Right forelimb (tissue), 1 donor: ENCODE data around the gene RASD1.

ENCODE experiments used
- DNase-seq: peaks from one replicate; pipeline ENCODE4 v3.0.0-alpha.2; 2018

Gene RASD1

DNA sequence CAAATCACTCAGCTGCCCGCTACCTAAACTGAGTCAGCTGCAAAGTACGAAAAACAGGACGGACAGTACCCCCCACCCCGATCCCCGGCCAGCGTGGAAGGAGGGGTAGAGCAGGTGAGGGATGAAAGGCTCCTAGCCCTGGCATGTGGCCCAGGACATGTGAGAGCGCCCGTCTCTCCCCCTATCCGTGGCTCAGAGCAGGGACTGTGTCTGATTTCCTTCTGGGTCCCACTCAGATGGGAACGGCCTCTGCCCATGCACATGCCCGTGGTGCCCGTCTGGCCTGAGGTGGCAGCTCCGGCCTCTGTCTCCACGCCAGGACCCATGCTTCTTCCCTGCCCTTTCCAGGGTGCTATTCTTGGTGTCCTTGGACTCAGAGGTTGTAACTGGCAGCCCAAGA lies 30.2 kb upstream of the RASD1 start:
- DNase-seq: no peak

DNA sequence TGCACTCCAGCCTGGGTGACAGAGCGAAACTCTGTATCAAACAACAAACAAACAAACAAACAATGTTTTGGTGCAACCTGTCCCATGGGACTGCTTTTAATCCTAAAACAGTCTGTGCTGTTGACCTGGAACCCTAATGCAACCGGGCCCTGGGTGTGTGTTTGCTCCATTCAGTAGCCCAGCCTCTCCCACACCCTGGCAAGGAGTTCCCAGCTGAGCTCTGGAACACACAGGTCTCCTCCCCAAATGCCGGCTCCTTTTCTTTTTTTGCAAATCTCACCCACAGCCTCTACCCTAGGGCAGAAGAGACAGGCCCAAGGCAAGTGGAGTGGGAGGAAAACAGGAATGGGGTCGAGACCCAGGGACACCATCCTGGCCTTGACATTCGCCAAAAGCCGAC lies 29.8 kb upstream of the RASD1 start:
- no peak for DNase-seq

DNA sequence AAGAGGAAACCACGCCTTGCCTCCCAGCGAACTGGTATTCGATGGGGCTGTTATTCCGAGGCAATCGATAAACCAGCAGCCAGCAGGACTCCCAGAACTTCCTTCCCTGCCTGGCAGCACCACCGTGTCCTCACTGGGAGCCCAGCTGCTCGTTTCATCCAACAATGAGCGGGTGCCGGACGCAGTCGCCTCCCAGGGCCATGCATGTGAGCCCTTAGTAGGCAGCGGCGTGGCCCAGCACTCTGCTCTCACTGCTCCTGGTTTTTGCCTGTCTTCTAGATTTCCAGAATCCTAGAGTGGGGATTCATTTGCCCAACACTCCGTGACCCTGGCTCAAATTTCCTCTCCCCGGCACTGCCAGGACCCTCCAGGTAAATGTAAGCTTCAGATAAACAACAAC lies 29.1 kb upstream of the RASD1 start:
- DNase-seq: no peak

DNA sequence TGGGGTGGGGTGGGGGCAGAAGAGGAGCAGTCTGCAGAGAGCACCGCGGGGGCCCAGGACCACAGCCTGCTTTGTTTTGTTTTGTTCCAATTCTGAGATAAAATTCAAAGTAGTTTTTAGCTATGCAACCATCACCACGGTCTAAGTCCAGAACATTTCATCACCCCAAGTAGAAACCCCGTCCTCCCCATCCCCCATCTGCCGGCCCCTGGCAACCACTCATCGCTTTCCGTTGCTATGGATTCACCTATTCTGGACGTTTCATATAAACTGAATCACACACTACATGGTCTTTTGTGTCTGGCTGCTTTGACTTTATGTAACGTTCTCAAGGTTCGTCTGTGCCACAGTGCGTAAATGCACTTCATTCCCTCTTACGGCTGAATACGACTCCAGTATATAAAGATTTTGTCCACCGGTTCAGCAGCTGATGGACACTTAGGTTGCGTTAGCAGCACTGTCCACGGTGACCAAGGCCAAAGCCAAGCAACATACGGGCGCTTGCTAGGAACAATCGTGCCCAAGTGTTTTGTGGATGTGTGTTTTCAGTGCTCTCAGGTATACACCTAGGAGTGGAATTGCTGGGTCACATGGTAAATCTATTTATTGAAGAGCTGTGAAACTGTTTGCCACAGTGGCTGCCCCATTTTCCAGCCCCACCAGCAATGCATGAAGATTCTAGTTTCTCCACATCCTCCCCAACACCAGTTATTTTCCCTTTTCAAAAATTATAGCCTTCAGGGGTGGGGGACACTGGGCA lies 27.7 kb upstream of the RASD1 start:
- no peak for DNase-seq

DNA sequence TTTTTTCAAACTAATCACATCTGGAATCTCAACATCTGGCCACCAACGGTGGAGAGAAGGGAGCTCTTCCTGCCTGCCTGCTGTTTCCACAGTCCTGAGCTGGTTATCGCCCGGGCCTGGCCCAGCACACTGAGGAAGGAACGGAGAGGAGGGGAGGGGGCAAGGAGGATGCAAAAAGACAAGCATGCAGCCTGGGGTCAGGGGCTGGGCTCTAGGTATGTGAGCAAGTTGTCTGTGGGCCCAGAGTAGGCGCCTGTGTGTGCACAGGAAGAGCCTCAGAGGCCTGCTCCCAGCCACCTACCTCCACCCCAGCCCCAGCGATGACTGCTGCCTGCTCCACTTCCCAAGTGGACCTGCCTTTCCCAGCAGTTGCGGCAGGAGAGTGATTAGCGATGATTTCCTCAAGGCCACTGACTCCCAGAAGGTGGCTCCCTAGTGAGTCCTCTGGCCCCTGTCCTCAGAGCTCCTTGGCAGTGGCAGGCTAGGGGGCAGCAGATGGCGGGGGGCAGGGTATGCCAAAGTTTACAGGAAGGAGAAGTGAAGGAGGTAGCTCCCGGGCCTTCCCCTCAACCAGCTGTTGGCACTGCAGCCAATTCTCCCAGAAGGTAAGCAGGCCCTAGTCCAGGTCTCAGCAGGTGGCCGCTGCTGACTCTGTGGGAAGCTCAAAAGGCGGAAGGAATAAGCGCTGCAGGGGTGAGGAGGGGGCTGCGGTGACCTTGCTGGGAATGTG lies 27.0 kb upstream of the RASD1 start:
- no peak for DNase-seq

DNA sequence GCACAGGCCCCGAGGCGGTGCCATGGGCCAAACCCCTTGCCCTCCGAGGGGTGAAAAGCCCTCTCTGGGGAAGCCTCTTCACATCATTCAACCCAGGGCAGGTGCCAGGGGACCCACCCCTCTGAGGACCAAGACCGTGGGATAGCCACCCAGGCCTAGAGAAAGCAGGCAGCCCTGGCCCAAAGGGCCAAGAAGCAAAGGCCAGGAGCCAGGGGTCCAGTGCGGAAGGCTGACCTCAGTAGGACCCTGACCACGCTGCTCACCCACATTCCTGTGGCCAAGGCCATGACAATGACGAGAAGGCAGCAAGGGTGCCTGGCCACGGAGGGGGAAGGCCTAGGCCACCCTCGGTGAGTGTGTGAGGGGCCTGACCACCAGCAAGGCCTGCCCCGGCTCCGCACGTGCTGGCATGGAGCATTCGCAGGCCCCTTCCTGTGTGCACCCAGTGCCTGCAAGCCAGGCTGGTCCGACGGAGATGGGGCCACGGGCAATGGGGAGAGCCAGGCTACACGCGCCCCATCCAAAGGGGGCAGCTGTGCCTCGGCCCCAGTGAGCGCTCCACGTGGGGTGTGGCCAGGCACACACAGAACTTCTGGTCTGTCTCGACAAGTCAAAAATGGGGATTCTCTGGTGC lies 24.5 kb upstream of the RASD1 start:
- DNase-seq: no peak

DNA sequence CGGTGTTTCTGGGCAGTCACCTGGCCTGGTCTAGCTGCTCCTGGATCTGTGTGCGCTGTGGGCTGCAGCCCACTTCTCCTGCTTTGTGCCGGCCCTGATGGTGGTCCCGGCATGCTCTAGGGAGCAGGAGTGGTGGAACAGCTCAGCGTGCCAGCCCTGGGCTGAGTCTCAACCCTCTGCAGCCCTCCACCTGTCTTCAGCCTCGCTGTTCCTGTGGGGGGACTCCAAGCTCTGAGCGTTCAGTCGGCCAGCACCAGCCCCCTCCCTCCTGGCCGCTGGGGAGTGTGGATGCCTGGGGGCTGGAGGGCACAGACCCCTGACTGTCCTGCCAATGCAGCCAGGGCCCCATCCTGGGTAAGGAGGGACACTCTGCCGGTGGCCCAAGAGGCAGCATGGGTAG lies 23.7 kb upstream of the RASD1 start:
- DNase-seq: no peak

DNA sequence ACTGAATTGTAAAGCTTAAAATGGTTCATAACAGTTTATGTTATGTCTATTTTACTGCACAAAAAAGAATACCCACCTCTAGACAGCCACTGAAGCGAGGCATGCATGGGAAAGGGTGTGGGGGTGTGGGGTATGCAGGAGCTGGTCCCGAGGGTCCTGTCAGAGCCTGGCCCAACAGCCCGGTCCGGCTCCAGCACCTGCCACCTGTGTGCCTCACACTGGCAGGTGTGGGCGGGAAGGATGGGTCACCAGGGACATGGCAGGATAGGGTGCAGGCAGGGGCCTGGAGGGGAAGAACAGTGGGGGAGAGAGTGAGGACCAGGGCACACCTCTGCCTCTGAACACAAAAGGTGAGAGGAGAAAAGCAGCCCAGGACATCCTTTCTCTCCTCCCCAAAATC lies 22.8 kb upstream of the RASD1 start:
- DNase-seq: no peak

DNA sequence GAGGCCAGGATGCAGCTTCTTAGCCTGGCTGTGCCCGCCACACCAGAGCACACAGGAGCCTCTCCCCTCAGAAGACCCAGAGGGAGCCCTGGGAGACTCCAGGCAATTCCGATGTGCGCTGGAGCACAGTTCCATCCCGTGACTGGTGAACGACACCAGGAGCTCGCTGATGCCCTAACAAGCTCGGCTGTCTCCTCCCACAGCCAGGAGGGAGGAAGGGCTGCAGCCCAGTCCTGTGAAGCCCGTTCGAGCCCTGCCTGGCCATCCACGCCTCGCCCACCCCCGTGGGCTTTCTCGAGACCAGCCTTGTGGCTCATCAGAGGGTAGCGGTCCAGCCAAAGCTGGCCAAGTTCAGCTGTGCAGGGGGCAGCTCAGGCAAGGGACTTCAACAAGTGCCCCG lies 21.8 kb upstream of the RASD1 start:
- DNase-seq: no peak

DNA sequence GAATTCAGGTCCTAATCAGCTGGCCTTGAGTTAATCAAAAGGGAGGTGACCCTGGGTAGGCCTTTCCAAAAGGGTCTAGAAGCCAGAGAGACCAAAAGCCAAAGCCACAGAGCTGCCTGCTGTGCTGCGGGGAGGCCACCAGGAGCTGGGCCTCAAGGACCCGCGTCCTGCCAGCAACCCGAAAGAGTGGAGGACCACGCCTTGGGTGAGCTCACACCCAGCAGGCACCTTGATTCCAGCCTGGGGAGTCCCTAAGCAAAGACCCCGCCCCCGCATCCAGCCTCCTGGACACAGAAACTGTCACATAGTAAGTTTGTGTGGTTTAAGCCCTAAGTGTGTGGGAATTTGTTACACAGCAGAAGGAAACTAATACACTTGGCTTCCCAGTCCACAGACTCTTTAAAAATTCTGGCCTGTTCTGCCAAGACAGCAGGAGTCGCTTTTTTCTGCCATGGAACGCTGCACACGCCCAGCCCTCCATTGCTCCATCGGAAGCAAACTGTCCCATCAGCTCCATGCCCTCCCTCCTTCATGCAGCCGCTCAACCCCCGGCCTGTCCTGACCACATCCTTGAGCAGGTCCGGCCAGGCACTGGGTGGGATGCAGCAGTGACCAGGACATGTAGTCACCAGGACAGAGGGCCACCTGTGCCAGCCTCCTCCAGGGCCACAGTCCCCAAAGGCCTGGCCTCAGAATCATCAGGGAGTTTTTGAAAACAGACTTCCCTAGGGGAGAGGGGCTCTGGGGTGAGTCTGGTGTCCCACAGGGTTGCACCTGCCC lies 20.9 kb upstream of the RASD1 start:
- no peak for DNase-seq

DNA sequence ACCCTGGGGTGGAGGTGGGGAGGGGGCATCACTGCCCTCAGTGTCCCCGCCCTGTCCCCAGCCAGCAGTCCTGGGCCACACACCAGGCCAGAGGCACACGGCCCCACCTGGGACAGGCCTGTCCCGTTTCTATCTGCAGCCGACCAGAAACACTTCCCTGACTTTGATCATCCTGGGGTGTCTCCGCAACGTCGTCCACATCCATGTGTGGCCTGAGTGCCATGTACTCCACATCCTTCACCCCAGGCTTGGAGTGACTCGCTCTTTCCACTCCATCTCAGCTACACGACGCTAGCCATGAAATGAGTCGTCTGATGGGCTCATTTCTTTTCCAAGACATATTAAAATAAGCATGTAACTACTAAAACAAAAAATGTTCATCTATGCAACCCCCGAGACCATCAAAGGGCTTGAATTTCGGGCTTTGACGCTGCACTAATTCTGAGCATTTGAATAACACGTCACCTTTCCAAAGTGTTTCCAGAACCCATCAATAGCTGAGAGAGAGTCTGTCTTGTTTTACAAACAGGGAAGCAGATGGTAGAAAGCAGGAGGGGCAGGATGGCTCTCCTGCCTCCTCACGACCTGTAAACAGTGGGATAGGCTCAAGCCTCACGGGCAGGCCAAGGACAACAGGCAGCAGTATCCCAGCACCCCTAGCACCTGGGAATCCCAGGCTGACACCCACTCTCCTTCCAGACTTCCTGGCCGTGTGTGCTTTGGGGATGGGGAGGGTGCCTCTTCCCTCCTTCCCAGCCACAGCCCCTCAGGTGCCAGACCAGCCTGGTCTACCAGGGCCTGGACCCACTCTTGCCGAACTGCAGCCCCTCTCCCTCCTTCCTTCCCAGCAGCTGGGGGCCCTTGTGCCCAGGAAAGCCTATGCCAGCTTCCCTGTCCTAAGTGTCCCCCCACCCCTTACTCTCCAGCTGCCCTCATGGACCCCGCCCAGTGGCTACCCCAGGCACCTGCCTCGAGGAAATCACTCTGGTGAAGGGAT lies 20.0 kb upstream of the RASD1 start:
- peak; percentile 70 for DNase-seq

DNA sequence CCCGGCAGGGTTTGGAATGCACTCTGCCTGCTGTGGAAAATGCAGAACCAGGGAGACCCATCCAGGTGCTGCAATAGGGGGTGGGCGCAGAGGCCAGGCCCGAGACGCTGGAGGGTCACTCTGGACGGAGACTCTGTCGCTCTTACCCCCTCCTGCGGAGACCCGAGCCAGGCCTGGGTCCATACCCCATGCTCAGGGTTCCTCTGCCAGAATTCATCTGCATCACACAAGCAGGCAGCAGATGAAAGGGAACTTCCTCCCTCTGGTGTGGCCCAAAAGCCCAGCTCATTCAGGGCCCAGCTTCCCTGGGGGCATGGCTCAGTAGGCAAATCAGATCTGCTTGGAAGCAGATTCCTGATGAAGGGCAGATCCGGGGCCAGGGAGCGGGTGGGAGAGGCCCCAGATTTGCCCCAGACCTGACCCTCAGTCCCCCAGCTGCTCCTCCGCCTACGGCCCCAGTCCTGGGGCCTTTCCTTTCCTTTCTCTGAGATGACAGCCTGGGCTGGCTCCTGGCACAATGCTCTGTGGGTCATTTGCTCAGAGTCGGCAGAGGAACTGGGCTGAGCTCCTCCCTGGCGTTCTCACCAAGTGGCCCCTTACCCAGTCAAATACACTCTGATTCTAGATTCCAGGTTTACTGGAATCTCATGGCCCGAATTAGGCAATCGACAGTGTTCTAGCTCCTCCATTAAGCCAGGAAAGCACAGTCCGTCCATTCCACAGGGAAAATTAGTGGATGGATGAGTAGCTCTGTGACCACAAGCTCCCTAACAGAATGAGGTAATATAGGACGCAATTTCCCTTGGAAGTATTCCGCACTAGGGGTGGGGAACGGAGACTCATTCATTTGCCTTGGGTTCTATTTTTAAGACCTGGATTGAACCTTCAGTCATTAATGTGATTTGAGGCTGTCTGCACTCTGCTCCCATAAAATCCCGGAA lies 19.1 kb upstream of the RASD1 start:
- no peak for DNase-seq

DNA sequence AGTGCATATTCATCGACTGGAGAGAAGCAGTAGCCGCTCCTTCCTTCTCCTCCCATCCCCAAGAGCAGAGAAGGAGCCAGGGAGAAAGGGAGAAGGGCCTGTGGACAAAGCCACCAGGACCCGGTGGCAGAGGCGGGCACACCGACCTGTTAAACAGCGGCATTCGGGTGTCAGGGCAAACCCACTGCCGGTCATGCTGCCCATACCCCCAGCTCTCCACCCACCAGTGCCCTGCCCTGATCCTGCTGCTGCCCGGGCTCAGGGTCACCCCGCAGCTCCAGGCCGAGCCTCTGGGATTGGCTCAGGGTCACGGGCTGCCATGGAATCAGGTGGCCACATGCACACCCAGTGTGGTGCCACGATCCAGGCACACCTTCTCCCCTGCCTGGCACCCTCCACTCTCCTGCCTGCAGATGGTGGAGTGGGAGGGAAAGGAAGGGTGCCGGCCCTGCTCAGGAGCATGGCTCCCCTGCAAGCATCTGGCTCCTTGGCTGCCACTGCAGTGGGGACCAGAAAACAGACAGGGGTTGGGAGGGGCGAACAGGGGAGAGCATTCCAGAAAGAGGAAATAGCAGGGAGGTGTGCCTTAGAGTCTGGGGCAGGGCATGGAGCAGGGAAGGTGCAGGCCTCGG lies 18.3 kb upstream of the RASD1 start:
- DNase-seq: no peak

DNA sequence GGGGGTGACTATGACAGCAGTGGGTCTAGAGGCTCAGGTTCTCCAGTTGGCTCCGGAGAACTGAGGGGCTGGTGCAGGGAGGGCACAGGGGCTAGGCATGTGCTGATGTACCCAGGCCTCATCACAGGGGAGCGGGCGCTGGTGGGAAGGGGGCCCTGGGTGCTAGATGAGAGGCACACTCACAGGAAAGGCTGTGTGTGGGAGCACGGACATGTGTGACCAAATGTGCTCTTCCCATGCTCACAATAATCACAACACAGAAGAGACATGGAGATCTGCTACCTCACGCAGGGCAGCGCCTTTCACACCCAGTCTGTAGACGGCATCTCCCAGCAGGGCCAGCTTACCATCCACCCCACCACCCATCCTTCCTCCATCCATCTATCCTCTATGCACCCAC lies 17.4 kb upstream of the RASD1 start:
- no peak for DNase-seq

DNA sequence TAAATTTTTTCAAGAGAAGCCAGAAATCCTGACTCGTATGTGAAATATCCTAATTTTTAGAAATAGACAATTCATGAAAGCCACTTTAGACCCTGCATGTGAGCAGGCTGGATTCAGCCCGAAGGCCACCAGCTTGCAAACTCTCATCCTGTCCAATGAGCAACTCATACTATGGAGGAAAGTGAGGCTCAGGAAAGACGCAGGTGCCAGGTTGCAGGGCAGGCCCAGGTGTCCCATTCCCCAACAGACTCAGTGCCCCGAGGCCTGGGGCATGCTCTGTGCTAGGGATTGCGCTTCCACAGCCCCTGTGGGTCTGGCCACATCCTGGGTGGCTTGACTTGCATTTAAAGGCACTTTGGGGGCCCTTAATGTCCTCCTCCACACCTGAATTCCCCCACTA lies 16.7 kb upstream of the RASD1 start:
- no peak for DNase-seq

DNA sequence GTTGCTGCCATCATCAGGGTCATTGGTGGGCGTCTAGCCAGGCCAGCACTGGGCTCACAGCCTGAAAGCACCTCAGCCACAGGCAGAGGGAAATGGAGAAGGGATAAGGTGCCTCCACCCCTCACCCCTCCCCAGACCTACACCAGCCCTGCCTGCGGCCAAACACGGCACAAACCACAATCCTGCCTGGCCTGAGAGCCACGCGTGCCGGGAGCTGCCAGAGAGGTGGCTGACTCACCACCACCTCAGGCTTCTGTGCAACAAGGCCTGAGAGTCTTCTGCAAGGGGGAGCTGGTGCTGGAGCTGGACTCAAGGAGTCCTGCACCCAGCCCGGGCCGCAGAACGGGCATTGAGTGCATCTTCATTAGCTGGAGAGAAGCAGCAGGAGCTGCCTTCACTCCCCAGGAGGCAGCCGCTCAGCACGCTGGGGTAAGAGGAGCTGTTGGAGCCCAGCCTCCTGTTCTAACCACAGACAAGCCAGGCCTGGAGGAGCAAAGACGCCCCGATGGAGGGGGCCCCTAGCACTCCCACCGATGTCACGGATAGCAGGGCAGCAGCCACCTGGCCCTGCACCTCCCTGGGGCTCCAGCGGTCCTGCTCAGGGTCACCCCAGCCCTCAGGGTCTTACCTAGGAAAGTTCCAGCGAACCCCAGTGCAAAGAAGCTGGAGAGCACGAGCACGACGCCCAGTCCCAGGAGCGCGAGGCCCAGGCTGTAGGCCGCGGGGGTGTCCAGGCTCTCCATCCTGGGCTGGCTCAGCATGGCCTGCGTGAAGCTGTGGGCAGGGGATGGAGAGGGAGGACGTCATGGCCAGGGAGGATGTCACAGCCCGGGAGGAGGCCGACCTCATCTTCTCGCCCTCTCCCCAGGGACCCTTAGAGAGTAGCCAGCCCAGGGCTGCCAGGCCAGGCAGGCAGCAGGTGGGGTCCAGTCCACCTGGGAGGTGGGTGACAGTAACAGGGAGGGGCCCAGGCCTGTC lies 16.0 kb upstream of the RASD1 start:
- DNase-seq: peak; percentile 66

DNA sequence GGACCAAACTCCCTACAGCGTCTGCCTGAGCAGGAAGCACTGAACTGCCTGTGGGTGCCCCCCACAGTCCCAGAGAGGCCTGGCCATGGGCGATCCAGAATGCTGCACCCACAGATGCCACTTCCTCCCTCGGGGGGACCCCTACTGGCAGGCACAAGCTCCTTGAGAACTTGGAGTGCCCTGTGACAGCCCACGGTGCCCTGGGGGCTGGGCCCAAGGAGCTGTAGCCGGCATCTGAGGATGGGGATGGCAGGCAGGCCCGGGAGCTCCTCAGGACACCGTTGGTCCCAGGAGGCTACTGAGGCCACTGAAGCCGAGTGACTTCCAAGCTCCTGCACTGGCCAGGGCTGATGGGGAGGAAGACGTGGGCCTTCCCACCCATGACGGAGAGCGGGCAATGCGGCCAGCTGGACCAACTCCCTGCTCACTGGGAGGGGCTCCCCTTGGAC lies 15.1 kb upstream of the RASD1 start:
- DNase-seq: peak; percentile 41

DNA sequence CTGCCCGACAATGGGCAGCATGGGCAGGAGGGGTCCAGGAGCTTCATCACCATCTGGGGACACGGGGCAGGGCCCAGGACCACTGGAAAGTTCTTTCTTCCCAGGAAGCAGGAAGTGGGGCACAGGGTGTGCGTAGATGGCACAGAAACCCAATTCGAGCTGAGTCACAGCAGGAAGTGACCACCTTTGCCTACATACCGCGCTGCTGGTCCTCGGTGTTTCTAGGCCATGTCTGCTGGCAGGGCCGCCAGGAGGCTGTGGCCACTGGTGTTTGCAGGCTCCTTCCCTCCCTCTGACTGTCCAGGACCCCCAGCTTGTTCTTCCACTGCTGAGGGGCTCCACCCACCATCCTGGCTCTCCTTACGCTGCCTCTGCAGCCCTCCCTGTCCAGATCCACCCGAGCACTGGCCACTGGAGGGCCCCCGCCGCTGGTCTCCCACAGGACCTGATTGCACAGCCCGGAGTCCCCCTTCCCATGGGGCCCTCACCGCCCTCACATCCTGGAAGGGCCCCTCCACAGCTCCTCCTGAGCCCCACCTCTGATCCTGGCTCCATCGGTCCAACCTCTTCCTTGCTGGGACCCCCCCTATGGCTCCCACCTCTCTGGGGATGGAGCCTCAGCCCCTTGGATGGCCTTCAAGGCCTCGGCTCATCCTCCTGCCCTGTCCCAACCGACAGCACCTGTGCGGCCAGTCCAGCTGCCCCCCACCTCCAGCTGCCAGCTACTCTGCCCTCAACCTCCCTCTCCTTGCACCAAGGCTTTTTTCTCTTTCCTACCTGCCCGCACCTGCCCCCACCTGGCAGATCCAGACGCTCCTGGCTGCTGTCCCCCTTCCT lies 14.5 kb upstream of the RASD1 start:
- DNase-seq: no peak
